A673 (cell line): ENCODE results near the gene TMEM272. TPM values are rescaled to one million over a fixed set of nuclear protein-coding genes. Genes with fewer than 3 reads are reported as not detected.

Experiments used
- BruUV-seq: library from RNA; stranded (reverse); fragments of 400-500 nt; replicated peaks from 2 replicates; lab custom pipeline; 2021; lab: Mats Ljungman, UMichigan
- CTCF ChIA-PET: fragments of 300-600 bp; sonication (Branson Sonifier 250); formaldehyde crosslinking; loops from one replicate; lab custom pipeline; 2022; ENCODE audit warnings: antibody characterized with exemption; lab: Charles Lee
- POLR2A ChIA-PET: fragments of 300-600 bp; sonication (Branson Sonifier 250); formaldehyde crosslinking; loops from one replicate; lab custom pipeline; 2022; ENCODE audit warnings: antibody characterized with exemption; ENCODE audit not compliant: low non-redundant PET; lab: Charles Lee
- DNase-seq: peaks from one replicate; pipeline ENCODE4 v3.0.0-alpha.2; 2015; ENCODE audit warnings: low spot score
- H3K27ac ChIP-seq: fragments of 200-600 bp; sonication (generic); 2 replicates; pipeline ENCODE4 v1.5.1; 2016; ENCODE audit warnings: mixed run types, low read depth, mild to moderate bottlenecking, mixed read lengths, antibody characterized with exemption, low read length; ENCODE audit not compliant: poor library complexity, severe bottlenecking
- H3K27me3 ChIP-seq: fragments of 200-600 bp; sonication (generic); replicated peaks from 2 replicates; pipeline ENCODE4 v1.6.1; 2017; ENCODE audit warnings: mixed run types, low read depth, mild to moderate bottlenecking, mixed read lengths, antibody characterized with exemption, low read length; ENCODE audit not compliant: insufficient read depth, poor library complexity
- H3K36me3 ChIP-seq: fragments of 200-600 bp; sonication (generic); 2 replicates; pipeline ENCODE4 v1.6.1; 2016; ENCODE audit warnings: mixed run types, mild to moderate bottlenecking, mixed read lengths, antibody characterized with exemption, low read length; ENCODE audit not compliant: insufficient read depth, poor library complexity, severe bottlenecking
- H3K4me1 ChIP-seq: fragments of 200-600 bp; sonication (generic); 2 replicates; pipeline ENCODE4 v1.6.1; 2017; ENCODE audit warnings: mixed run types, mild to moderate bottlenecking, mixed read lengths, antibody characterized with exemption, low read length; ENCODE audit not compliant: insufficient read depth, poor library complexity, severe bottlenecking
- H3K4me3 ChIP-seq: fragments of 200-600 bp; sonication (generic); 2 replicates; pipeline ENCODE4 v1.5.1; 2016; ENCODE audit warnings: low read depth, mixed run types, mild to moderate bottlenecking, mixed read lengths, low read length; ENCODE audit not compliant: poor library complexity, severe bottlenecking
- H3K9me3 ChIP-seq: fragments of 200-600 bp; sonication (generic); 2 replicates; pipeline ENCODE4 v1.6.1; 2016; ENCODE audit warnings: mixed run types, low read depth, mild to moderate bottlenecking, mixed read lengths, antibody characterized with exemption, low read length; ENCODE audit not compliant: poor library complexity, severe bottlenecking
- CTCF ChIP-seq: fragments of 300-800, 200-600 bp; sonication (generic); conservative IDR thresholded peaks from 2 replicates; pipeline ENCODE4 v1.5.1; 2017; ENCODE audit warnings: low read depth, mild to moderate bottlenecking, antibody characterized with exemption, low read length, moderate library complexity, mixed read lengths
- EZH2 ChIP-seq: fragments of 200-600 bp; sonication (generic); IDR thresholded peaks from 2 replicates; pipeline ENCODE4 v1.6.1; 2017; ENCODE audit warnings: borderline replicate concordance, low read depth, mild to moderate bottlenecking, mixed read lengths, antibody characterized with exemption, low read length; ENCODE audit not compliant: poor library complexity, severe bottlenecking
- intact Hi-C: fragments of 100-400 bp; cut with micrococcal nuclease; formaldehyde crosslinking; loops from one replicate; pipeline ENCODE4 v1.10.0; 2022; ENCODE audit not compliant: unreplicated experiment
- total RNA-seq: library from RNA; stranded (reverse); gene quantifications from 2 replicates; pipeline ENCODE4 v1.2.3, GENCODE V29; 2021

The TMEM272 gene
- total RNA-seq, 1 experiment from 2014 or later: not detected

GRCh38 chr13:51849145-51850101, 4.4 kb upstream of the TMEM272 start:
- no TSS peak for BruUV-seq
- POLR2A ChIA-PET: no interaction called here
- peak; percentile 59 for DNase-seq
- CTCF ChIA-PET: no interaction called here
- Histone ChIP-seq H3K4me1 (peaks cover 8% of the 10 kb centered on the region), H3K36me3 (no peaks in the 10 kb centered on the region), H3K27me3 (no peaks in the 10 kb centered on the region), H3K9me3 (no peaks in the 10 kb centered on the region), H3K4me3 (no peak overlapping the region), H3K27ac (no peak overlapping the region)
- TF ChIP-seq CTCF (peak; percentile 83), EZH2 (no peak)
- intact Hi-C loops: no loop called here

- intact Hi-C loops: no loop called here
- TF ChIP-seq CTCF (no peak), EZH2 (no peak)
- Histone ChIP-seq H3K36me3 (no peaks in the 10 kb centered on the region), H3K27ac (no peak overlapping the region), H3K9me3 (no peaks in the 10 kb centered on the region), H3K4me1 (peaks cover 8% of the 10 kb centered on the region), H3K4me3 (no peak overlapping the region), H3K27me3 (no peaks in the 10 kb centered on the region)
- DNase-seq: no peak
- POLR2A ChIA-PET: no interaction called here
- no TSS peak for BruUV-seq
- CTCF ChIA-PET: interaction anchor here (0.5 kb wide), 1 partner anchor 214 kb away, joined by 3 read pairs; no protein-coding TSS in a partner anchor
These were observed 3.7 kb upstream of the TMEM272 start for GRCh38 chr13:51848674-51849073.

- H3K4me1 ChIP-seq: peaks cover 8% of the 10 kb centered on the region
- H3K27me3 ChIP-seq: no peaks in the 10 kb centered on the region
- no peak overlapping the region for H3K4me3 ChIP-seq
- no peaks in the 10 kb centered on the region for H3K9me3 ChIP-seq
- ChIA-PET POLR2A (no interaction called here), CTCF (interaction anchor here (0.8 kb wide), 1 partner anchor 15 kb away, joined by 3 read pairs; no protein-coding TSS in a partner anchor)
- no peak for TF ChIP-seq CTCF
- TF ChIP-seq EZH2: no peak
- no peak for DNase-seq
- H3K36me3 ChIP-seq: no peaks in the 10 kb centered on the region
- intact Hi-C loops: no loop called here
- no TSS peak for BruUV-seq
- no peak overlapping the region for H3K27ac ChIP-seq
These were observed 1.8 kb upstream of the TMEM272 start for GRCh38 chr13:51846756-51847155.
